ENCODE results near the gene GNPDA1. TPM values are rescaled to one million over a fixed set of nuclear protein-coding genes. Genes with fewer than 3 reads are reported as not detected.

Gene GNPDA1
- total RNA-seq, 1 experiment from 2014 or later, result 36.1 TPM

GRCh38 chr5:142023836-142024235, 11.0 kb upstream of the GNPDA1 start:
- H3K9me3 Mint-ChIP-seq (ENCODE audit: unreplicated experiment), result peaks cover 6% of the 10 kb centered on the region
- ChIA-PET CTCF (interaction anchor here (0.6 to 2.6 kb wide), 3 partner anchors 9 to 119 kb away, joined by 3 to 16 read pairs (median 6); partner anchors contain the start of gene GNPDA1), POLR2A (interaction anchor here (0.6 to 3.4 kb wide), 19 partner anchors 10 to 120 kb away, joined by 3 to 78 read pairs (median 6); partner anchors contain the start of genes GNPDA1, NDFIP1 and RNF14)
- BruUV-seq (replicated peaks), result no TSS peak
- H3K36me3 Mint-ChIP-seq (ENCODE audit: insufficient read depth, unreplicated experiment), result peaks cover 7% of the 10 kb centered on the region
- DNase-seq (ENCODE audit: unreplicated experiment), result no peak
- no peak for TF ChIP-seq CTCF (IDR thresholded peaks at IDR 0.05; ENCODE audit: unreplicated experiment)
- H3K4me3 Mint-ChIP-seq (ENCODE audit: unreplicated experiment), result no peak overlapping the region
- intact Hi-C loops (cut with micrococcal nuclease), result no loop called here
- peaks cover 6% of the 10 kb centered on the region for H3K4me1 Mint-ChIP-seq (ENCODE audit: insufficient read depth, unreplicated experiment)
- H3K27me3 Mint-ChIP-seq (ENCODE audit: insufficient read depth, unreplicated experiment), result no peaks in the 10 kb centered on the region
- no peak overlapping the region for H3K27ac Mint-ChIP-seq (ENCODE audit: low read depth, unreplicated experiment)

- ChIA-PET POLR2A (interaction anchor here (0.7 to 1.2 kb wide), 3 partner anchors 9 to 87 kb away, joined by 3 read pairs; no protein-coding TSS in a partner anchor), CTCF (interaction anchor here (0.7 to 18.8 kb wide), 4 partner anchors 112 to 456 kb away, joined by 3 to 186 read pairs (median 4); no protein-coding TSS in a partner anchor)
- Mint-ChIP-seq H3K27me3 (ENCODE audit: insufficient read depth, unreplicated experiment) (no peaks in the 10 kb centered on the region), H3K9me3 (ENCODE audit: unreplicated experiment) (peaks cover 6% of the 10 kb centered on the region), H3K27ac (ENCODE audit: low read depth, unreplicated experiment) (no peak overlapping the region), H3K36me3 (ENCODE audit: insufficient read depth, unreplicated experiment) (peaks cover 7% of the 10 kb centered on the region), H3K4me3 (ENCODE audit: unreplicated experiment) (no peak overlapping the region), H3K4me1 (ENCODE audit: insufficient read depth, unreplicated experiment) (peaks cover 19% of the 10 kb centered on the region)
- BruUV-seq (replicated peaks), result no TSS peak
- DNase-seq (ENCODE audit: unreplicated experiment), result no peak
- intact Hi-C loops (cut with micrococcal nuclease), result no loop called here
- no peak for TF ChIP-seq CTCF (IDR thresholded peaks at IDR 0.05; ENCODE audit: unreplicated experiment)
Measured at GRCh38 chr5:142020122-142020659, 7.4 kb upstream of the GNPDA1 start.

GRCh38 chr5:142017832-142018427, 5.1 kb upstream of the GNPDA1 start:
- ChIA-PET POLR2A (interaction anchor here (0.5 to 7.2 kb wide), 4 partner anchors 23 to 1360 kb away, joined by 3 to 98 read pairs (median 3); partner anchors contain the start of gene NDFIP1), CTCF (interaction anchor here (0.6 to 18.8 kb wide), 6 partner anchors 21 to 305 kb away, joined by 3 to 186 read pairs (median 3); no protein-coding TSS in a partner anchor)
- no peak for DNase-seq (ENCODE audit: unreplicated experiment)
- Mint-ChIP-seq H3K9me3 (ENCODE audit: unreplicated experiment) (peaks cover 6% of the 10 kb centered on the region), H3K27me3 (ENCODE audit: insufficient read depth, unreplicated experiment) (no peaks in the 10 kb centered on the region), H3K4me3 (ENCODE audit: unreplicated experiment) (no peak overlapping the region), H3K27ac (ENCODE audit: low read depth, unreplicated experiment) (no peak overlapping the region), H3K36me3 (ENCODE audit: insufficient read depth, unreplicated experiment) (peaks cover 7% of the 10 kb centered on the region), H3K4me1 (ENCODE audit: insufficient read depth, unreplicated experiment) (peaks cover 28% of the 10 kb centered on the region)
- TF ChIP-seq CTCF (IDR thresholded peaks at IDR 0.05; ENCODE audit: unreplicated experiment), result no peak
- intact Hi-C loops (cut with micrococcal nuclease), result loop anchor here (5.0 kb wide), 2 partner anchors 39 to 529 kb away; no protein-coding TSS in a partner anchor
- BruUV-seq (replicated peaks), result no TSS peak

- no peak overlapping the region for H3K27ac Mint-ChIP-seq (ENCODE audit: low read depth, unreplicated experiment)
- peaks cover 6% of the 10 kb centered on the region for H3K9me3 Mint-ChIP-seq (ENCODE audit: unreplicated experiment)
- ChIA-PET POLR2A (interaction anchor here (1.2 to 7.2 kb wide), 8 partner anchors 8 to 128 kb away, joined by 3 to 98 read pairs (median 48); partner anchors contain the start of genes NDFIP1 and RNF14), CTCF (interaction anchor here (0.5 to 18.8 kb wide), 14 partner anchors 8 to 632 kb away, joined by 3 to 186 read pairs (median 6); partner anchors contain the start of genes NDFIP1 and RNF14)
- no peak for DNase-seq (ENCODE audit: unreplicated experiment)
- no peaks in the 10 kb centered on the region for H3K27me3 Mint-ChIP-seq (ENCODE audit: insufficient read depth, unreplicated experiment)
- H3K36me3 Mint-ChIP-seq (ENCODE audit: insufficient read depth, unreplicated experiment), result peaks cover 7% of the 10 kb centered on the region
- BruUV-seq (replicated peaks), result no TSS peak
- TF ChIP-seq CTCF (IDR thresholded peaks at IDR 0.05; ENCODE audit: unreplicated experiment), result no peak
- intact Hi-C loops (cut with micrococcal nuclease), result loop anchor here (5.0 kb wide), 2 partner anchors 41 to 531 kb away; no protein-coding TSS in a partner anchor
- H3K4me1 Mint-ChIP-seq (ENCODE audit: insufficient read depth, unreplicated experiment), result peaks cover 35% of the 10 kb centered on the region
- no peak overlapping the region for H3K4me3 Mint-ChIP-seq (ENCODE audit: unreplicated experiment)
Measured at GRCh38 chr5:142016556-142016955, 3.7 kb upstream of the GNPDA1 start.

Measured in MCF 10A (cell line).